Measurements from ENCODE around the gene HNRNPH2.

Gene HNRNPH2

DNA sequence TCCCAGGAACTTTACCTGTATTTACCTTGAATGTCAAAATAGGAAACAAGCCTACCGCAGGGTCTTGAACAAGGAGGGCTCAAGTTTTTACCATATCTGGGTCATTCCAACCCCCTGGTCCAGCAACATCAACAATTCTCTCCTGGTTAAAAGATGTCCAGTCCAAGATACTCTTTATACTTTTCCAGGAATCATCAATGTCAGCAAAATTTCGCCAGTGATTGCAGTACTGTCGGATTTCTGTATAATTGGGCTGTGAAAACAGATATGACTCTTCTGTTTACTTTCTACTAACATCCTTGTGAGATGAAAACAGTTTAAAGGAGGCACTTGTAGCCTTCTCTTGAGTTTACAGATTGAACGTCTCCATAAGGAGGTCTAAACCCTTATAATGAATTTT lies 9.3 kb upstream of the HNRNPH2 start:
- no peak for DNase-seq

DNA sequence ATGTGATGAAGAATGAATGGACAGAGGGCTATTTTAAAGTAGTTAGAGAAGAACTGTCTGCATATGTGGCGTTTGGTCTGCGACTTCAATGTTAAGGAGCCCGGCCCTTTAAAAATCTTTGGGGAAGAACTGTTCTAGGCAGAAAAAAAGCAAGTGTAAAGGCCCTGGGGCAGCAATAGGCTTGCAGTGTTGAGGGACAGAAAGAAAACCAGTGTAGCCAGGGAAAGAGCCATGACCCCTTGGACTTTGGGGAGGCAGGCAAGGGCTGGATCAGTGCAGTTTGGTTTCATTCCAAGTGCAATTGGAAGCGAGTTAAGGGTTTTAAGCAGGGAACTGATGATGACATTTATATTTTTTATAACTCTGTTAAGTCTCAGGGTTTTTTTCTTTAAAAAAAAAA lies 8.2 kb upstream of the HNRNPH2 start:
- no peak for DNase-seq

DNA sequence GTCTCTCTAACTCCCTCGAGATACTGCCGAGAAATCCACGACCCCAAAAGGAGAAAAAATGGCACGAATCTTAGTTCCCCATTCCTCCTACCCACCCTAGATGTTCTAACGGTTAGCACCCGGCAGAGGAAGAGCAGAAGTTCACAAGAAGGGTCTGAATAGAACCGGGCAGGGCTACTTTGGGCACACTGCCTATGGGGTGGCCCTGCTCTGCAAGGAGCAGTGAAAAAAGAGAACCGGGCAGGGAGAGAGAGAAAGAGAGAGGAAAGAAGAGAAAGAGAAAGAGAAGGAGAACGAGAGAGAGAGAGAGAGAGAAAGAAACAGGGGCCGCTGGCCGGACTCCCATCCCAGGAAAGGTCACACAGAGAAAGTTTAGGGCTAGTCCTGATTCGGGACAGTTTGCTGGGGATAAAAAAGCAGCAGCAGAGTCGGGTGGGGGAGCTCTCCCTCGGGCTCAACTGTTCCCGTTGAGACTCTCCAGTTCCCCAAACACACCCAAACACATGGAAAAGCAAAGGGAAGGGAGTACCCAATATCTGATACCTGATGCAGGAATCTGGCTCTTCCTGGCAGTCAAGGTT lies 765 bp upstream of the HNRNPH2 start:
- DNase-seq: no peak

DNA sequence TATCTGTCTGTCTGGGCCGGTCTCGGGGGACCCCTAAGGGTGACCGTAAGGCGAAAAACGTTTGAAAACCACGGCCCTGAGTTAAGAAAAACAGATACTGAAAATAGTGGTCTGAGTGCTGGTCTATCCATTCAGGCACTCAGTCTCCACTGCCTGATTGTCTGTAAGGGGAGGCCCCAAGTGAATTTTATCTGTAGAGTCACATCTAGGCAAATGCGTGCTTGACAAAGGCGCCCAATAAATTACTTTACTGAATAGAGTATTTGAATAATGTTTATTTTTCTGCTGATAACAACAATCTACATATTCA lies 465 bp downstream of the HNRNPH2 start:
- no peak for DNase-seq

DNA sequence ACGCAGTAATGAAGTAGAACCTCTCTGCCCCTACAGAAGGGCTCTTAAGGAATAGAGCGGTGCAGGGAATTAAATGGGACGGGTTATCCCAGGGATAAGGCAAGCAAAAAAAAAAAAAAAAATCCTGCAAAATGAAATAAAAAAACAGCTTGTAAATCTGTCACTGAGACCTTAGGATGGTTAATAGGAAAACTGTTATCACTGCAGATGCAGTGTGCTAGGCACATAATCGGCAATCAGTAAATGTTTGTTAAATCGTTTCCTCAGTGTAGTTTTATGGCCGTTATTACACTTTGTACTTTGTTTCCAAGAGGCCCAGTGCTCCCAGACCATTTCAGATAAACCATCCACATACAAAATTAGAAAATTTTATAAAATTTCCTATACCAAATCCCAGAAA lies 1.0 kb downstream of the HNRNPH2 start:
- DNase-seq: no peak

DNA sequence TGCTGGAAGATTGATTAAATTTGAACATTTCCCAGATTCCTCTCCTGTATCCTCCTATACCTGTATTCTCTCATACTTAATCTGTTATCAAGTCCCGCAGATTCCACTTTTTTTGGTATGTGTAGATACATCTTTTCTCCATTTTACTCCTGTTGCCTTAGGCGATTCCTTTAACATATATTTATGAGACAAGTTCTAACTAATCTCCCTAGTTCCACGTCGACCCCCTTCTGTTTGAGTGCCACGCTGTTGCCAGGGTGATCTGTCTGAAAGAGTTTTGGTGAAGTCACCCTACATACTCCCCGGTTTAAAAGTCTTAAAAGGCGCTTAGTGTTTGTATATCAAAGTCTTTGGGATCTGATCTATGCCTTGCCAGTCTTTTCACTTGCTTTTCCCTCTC lies 2.4 kb downstream of the HNRNPH2 start:
- DNase-seq: no peak

DNA sequence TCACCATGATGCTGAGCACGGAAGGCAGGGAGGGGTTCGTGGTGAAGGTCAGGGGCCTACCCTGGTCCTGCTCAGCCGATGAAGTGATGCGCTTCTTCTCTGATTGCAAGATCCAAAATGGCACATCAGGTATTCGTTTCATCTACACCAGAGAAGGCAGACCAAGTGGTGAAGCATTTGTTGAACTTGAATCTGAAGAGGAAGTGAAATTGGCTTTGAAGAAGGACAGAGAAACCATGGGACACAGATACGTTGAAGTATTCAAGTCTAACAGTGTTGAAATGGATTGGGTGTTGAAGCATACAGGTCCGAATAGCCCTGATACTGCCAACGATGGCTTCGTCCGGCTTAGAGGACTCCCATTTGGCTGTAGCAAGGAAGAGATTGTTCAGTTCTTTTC lies 4.0 kb downstream of the HNRNPH2 start:
- DNase-seq: no peak

DNA sequence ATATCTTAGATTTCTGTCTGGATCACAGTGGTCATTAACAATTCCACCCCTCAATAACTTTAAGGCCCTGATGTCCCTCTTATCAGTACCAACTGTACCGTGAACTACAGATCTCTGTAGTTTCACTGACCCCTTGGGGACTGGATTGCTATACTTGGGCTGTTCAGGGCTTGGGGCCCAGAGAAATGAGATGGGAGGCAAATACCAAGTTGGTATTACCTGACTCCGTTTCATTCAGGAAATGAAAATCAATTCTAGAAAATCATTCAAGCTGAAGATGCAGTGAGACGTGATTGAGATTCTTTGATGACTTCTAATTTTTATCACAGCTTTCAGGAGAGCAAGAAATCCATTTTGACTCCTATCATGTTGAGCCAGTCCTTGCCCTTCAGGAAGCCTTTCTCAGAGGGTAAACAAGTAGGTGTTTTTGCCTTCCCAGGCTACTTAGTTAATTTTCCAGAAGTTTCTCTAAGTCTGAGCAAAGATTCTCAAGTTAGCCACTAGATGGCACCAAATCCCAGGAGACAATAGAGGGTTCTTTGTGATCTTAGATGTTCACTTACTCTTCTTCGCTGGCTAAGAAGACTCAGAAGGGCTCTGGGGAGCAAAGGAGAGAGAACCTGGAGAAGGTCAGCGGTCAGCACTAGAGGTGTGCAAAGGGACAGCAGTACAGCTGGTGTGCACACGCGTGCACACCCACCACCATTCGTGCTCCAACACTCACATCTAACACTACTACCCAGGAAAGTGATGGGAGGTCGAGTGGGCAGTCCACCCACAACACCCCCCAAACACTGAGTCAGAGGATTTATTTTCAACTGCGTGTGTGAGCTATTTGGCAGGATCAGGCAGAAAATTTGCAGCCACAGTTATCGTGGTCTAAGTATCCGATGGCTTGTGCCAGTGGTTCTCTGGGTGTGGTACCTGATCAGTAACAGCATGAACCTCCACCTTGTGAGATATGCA lies 7.4 kb downstream of the HNRNPH2 start:
- DNase-seq: no peak

DNA sequence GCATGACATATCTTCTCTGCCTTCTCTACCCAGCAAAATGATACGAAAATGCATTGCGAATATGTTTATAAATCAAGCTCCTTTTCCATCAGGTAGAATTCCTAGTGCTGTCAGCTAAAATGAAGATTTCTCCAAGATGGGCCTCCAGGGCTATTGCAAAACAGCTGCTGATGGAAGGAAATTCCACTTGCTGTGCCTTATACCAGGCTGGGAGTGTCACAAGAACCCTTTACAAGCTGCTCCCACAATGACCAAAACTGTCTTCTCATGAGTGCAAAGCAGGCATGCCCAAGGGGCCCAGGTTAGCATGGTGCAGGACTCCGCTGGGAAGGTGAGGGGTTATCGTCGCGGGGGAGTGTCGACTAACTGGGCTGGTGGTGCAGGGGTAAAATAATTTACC lies 8.7 kb downstream of the HNRNPH2 start:
- no peak for DNase-seq

DNA sequence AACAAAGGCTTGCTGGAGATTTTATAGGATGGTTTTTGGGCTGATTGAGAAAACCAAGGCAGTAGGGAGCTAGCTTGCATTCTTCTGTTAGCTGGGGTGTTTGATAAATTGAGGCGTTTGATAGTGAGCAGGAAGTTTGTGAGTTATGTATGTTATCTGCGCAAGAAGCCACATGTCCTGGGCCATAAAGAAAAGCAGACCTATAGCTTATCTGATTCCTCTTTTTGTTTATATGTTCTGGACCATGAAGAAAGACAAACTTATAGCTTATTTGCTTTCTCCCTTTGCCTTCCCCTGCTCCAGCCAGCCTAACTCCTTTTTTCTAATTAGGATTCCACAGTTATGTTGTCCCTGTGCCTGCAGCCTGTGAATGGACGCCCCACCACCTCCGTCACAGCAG lies 9.2 kb downstream of the HNRNPH2 start:
- DNase-seq: no peak

DNA sequence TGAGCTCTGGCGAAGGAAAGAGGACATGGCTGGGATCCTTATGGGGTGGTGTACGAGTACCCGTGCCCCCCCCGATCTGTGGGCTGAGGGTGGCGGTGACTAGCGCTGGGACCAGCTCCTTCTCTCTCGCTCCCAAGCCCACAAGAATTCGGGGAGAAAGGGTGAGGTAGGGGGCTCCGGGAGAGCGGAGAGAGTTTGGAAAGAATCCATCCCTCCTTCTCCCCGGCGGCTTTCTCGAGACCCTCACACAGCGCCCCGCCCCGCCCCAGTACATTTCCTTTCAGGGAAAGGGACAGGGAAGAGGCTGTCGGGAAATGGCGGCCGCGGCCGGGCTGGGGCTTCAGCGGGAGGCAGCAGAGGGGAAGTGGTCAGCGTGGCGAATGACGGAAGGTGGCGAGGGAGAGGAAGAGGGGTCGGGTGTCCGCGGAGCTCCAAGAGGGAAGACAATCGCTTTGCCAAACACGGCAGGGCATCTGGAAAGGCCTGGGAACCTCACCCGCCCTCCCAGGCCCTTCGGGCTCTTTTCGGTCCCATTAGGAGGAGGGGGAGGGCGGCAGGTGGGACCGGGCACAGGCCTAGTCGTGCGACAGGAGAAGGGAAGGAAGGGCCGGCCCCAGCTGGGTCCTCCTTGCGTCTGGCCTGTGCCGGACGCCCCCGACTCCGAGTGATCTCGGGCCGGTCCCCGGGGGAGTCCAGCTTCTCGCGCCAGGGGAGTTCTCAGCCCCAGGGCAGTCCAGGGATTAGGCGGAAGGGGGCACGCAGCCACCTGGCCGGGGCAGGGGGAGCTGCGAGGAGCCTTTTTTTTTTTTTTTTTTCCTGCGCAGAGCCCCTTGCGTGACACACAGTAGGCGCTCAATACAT lies 10.2 kb downstream of the HNRNPH2 start:
- no peak for DNase-seq

DNA sequence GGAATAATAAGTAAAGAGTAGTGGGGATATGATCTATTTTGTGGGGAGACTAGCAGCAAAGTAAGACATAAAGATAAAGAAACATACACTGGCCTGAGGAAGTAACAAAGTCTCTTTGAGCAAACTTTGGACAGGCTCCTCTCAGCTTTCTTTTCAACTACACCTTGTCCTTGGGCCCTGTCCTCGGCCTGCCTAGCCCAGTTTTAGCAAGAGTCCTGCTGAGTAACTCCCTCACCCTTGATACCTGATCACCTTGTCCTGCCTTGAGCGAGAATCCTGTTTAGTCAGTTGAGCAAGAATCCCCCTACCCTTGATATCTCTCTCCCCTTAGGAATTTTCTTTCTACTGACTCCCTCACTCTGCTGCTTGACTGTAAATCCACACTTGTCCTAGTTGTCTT lies 11.5 kb downstream of the HNRNPH2 start:
- DNase-seq: no peak

DNA sequence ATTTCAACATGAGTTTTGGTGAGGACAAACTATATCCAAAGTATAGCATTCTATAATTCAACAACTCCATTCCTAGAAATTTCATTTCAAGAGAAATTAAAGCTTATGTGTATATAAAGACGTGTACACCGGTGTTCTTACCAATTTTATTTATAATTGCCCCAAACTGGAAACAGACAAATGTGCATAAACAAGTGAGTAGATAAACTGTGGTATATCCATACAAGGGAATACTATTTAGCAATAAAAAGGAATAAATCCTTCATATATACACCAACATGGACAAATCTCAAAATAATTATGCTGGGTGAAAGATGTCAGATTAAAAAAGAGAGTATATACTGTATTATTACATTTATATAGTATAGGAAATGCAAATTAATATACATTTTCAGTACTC lies 19.9 kb downstream of the HNRNPH2 start:
- no peak for DNase-seq

DNA sequence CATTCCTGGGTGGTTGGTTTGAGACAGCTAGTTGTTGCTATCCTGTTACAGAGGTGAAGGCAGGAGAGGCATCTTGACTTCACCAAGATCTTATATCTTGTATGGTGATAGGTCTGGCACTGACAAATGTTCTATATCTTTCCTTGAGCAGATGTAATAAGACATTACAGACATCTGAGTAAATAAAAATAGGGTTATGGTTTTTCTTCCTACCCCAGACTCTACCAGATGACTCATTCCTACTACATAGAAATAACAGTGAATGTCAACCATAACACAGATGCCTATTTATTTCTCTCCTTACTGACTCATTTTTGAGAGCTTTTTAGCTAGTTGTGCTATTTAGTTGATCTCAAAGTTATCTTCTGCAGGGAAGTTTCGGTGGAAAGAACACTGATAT lies 21.9 kb downstream of the HNRNPH2 start:
- no peak for DNase-seq

DNA sequence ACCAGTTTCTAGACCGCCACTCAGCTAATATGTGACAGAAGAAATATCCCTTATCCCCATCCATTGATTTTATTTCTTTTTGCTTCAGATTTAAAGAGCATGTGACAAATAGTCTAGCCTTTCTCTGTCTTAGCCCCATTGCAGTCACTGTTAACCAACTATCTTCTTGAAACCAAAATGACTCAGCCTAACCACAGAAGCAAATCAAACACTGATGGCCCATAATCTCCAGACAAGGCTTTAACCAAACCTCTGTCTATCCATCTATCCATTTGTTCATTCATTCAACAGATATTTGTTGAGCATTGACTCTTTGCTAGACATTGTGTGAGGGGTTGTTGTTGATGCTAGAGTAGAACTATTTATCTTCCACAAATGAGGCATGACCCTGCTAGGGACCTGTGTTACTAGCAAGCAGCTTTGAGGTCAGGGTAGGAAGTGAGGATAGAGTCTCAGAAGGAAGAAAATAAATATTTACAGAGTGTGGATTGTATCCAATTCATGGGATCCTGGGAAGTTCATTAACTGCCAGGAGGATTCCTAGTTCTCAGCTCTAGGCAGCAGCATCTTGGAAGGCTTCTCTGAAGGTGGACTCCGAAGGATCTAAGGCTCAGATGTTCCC lies 22.5 kb downstream of the HNRNPH2 start:
- DNase-seq: no peak

DNA sequence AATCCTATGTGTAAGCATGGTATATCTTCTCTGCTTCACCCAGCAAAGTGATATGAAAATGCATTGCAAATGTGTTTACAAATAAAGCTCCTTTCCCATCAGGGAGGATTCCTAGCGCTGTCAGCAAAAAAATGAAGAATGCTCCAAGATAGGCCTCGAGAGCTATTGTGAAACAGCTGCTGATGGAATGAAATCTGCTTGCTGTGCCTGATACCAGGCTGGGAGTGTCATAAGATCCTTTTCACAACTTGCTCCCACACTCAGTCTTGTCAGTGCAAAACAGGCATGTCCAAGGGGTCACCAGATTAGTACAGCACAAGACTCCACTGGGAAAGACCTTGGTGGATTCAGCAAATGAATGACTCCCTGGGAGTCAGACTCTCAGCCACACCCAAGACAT lies 34.1 kb downstream of the HNRNPH2 start:
- DNase-seq: no peak

DNA sequence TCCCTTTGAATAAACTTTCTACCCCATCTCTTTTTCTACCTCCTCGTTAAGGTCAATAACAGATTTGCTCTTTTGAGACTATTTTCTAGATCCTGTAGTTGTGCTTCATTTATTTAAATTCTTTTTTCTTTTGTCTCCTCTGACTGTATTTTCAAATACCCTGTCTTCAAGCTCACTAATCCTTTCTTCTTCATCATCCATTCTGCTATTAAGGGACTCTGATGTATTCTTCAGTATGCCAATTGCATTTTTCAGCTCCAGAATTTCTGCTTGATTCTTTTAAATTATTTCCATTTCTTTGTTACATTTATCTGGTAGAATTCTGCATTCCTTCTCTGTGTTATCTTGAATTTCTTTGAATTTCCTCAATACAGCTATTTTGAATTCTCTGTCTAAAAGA lies 41.3 kb downstream of the HNRNPH2 start:
- no peak for DNase-seq

DNA sequence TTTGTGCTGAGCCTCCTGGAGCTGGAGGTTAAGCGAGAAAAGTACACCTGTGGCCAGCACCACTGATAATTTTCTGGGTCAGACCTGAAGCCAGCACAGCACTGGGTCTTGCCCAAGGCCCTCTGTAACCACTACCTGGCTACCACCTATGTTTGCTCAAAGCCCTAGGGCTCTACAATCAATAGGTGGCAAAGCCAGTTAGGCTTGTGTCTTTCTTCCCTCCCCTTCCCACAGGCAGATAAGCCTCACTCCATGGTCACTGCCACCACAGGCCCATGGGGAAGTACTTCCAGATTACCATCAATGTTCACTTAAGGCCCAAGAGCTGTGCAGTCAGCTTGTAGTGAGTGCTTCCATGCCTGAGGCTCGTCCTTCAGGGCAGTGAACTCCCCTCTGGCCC lies 42.1 kb downstream of the HNRNPH2 start:
- DNase-seq: no peak

DNA sequence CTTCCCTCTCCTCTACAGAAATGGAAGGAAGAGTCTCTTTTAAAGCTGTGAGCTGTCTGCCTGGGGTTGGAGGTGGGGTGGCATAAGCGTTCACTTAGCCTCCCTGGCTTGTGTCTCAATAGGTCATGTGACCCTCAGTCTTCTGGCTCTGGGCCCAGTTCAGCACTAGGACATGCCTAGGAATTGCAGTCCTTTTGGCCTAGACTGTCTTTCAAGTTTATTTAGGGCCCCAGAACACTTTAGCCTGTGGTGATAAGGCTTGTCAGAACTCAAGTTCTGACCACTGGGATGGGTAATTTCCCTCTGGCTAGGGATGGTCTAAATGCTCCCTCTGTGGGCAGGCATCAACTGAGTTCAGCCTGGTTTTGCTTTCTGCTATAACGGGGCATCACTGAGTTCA lies 42.9 kb downstream of the HNRNPH2 start:
- DNase-seq: no peak

DNA sequence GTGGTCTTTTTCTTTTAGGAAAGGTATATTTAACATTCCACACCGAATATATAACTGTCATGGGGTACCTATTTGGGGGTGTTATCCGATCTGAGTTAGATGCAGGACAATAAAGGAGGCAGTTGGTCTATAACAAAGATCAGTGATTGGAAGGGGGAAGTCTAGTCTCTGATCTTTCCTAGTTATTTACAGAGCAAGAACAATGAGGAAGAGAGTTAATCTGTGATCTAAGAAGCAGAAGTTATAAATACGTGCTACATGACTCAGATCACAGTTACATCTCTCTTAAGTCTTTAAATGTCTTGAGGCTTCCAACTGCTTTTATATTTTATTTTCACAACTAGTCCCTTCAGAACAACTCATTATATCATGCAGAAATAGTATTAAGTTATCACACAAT lies 44.0 kb downstream of the HNRNPH2 start:
- DNase-seq: no peak

DNA sequence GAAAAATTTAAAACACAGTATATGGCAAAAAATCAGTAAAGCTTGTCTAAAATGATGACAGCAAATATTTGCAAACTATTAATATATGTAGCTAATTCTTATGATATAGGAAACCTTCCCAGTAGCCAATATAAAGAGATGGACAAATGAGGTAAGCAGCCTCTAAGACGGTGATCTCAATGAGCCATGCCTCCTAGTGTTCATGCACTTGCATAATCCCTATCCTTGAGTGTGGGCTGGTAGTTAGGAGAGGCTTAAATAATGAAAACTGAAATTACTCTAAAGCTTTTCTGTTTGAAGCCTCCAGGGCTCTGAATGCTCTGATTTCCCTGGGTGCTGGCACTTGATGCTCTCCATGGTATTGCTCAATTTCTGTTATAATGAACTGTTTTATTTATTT lies 52.6 kb downstream of the HNRNPH2 start:
- DNase-seq: no peak

DNA sequence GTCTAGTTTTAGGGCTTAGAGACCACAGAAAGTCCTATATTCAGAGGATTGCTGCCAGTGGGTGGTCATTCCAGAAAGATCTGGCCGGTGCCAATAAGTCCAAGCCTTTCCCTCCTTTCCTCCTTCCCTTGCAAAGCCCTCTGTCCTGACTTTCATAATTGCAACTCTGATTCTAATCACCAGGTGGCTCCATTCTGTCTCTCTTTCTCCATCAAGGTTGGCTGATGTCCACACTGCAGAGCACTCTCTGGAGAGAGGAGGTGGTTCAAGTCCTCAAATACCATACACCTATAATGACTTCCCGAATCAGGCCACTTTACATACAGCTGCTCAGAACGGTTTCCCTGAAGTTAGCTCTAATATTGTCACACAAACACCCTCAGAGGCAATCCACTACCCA lies 54.9 kb downstream of the HNRNPH2 start:
- no peak for DNase-seq

Measured in activated T-cell treated with anti-CD3 and anti-CD28 coated beads for 4 hours (primary cell).